ENCODE data around the gene CTBS.

- TF ChIP-seq CTCF (IDR thresholded peaks at IDR 0.05) (no peak), ZFX (IDR thresholded peaks at IDR 0.05; ENCODE audit: borderline replicate concordance) (no peak)
Observed at GRCh38 chr1:84540759-84541158, 33.5 kb downstream of the CTBS start.
